OCI-LY3 (cell line): ENCODE data around the gene ROBO1.

ENCODE experiments used
- CTCF ChIP-seq: fragments of 200-600, 300-600 bp; sonication (generic); IDR thresholded peaks from 2 replicates; pipeline ENCODE4 v1.5.1; 2014; ENCODE audit warnings: antibody characterized with exemption, low read length, low read depth
- EZH2phosphoT487 ChIP-seq: fragments of 200-600 bp; shearing (Covaris generic); IDR thresholded peaks from 2 replicates; pipeline ENCODE4 v1.6.1; 2018; ENCODE audit warnings: antibody characterized with exemption, mixed run types, low read depth

GRCh38 chr3:79477242-79477641 lies 290.6 kb downstream of the ROBO1 start:
- TF ChIP-seq CTCF, result no peak
- TF ChIP-seq EZH2phosphoT487, result no peak
